GM12873 (cell line): Measurements from ENCODE around the gene KRTAP4-12.
"Not testable (repeated sequence)": the region's sequence is repeated elsewhere in the genome, so short reads cannot be mapped to it uniquely, and the experiment has no call there.

Source experiments
- TF ChIP-seq, protein P1 (sequence below): IDR thresholded peaks from 2 replicates; pipeline ENCODE4 v1.5.1; 2012; ENCODE audit warnings: low read depth, mild to moderate bottlenecking, moderate library complexity, low read length, control low read depth; ENCODE audit not compliant: insufficient read depth; ENCODE audit errors: missing control alignments

KRTAP4-12 gene

GRCh38 chr17:41118721-41119120 is 5.3 kb downstream of the KRTAP4-12 start:
- TF ChIP-seq, protein P1, sequence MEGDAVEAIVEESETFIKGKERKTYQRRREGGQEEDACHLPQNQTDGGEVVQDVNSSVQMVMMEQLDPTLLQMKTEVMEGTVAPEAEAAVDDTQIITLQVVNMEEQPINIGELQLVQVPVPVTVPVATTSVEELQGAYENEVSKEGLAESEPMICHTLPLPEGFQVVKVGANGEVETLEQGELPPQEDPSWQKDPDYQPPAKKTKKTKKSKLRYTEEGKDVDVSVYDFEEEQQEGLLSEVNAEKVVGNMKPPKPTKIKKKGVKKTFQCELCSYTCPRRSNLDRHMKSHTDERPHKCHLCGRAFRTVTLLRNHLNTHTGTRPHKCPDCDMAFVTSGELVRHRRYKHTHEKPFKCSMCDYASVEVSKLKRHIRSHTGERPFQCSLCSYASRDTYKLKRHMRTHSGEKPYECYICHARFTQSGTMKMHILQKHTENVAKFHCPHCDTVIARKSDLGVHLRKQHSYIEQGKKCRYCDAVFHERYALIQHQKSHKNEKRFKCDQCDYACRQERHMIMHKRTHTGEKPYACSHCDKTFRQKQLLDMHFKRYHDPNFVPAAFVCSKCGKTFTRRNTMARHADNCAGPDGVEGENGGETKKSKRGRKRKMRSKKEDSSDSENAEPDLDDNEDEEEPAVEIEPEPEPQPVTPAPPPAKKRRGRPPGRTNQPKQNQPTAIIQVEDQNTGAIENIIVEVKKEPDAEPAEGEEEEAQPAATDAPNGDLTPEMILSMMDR = no peak

GRCh38 chr17:41117846-41118386 is 6.1 kb downstream of the KRTAP4-12 start, which contains the start of gene KRTAP4-11:
TSS of gene KRTAP4-11 (minus strand) at chr17:41118373. CDS start at chr17:41118315, 58 bp downstream.
- TF ChIP-seq, protein P1 = not testable (repeated sequence)

GRCh38 chr17:41116297-41116696 is 7.7 kb downstream of the KRTAP4-12 start:
- TF ChIP-seq, protein P1 = no peak

DNA sequence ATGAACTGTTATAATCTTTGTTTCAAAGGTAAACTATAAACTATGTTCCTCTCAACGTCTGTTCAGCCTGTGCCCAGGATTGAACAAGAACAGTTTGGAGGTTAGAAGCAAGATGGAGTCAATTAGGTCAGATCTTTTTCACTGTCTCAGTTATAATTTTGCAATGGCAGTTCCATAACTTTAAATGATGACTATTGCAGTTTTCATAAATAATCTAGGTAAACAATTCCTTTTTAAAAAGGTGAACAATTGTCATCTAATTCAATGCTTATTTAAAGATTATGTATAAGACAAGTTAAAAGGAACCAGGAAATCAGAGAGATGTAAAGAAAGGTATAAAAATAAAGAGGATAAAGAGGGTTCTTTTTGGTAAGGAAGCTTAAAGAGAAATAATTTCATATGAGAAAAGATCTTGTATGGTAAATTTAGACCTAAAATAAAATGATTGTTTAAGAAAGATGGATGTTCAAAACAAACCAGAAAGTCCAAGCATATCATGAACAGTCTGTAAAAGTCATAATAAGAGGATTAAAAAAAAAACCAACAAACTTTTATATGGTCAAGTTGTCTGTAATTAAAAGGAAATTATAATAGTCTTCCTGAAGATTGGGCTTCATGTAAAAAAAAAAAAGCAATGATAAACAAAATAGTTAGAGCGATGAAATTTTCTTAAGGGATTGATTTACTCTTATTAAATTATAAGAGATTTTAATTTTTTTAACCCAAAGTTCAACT is 12.7 kb downstream of the KRTAP4-12 start:
- TF ChIP-seq, protein P1 = no peak

DNA sequence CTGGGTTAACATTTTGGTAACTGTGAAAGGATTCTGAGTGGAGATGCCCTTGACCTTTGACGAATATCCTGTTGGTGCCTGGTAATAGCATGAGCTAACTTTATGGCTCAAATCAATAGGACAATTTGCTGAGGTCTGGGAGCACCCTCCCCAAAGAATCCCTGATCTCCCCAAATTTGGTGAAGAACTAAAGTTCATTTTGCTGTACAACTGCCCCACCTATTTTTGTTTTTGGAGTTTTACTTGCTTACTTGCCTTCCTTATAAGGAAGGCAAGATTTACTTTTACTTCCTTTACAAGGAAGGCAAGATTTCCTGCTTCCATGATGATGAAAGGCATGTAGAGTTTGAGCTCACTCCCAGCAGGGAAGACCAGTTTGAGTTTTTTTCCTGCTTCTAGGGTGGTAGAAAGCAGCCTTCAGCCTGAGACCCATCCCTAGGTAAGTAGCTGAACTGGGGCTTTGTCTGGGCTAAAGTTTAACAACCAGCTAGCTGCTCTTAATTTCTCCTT is 16.0 kb downstream of the KRTAP4-12 start:
- TF ChIP-seq, protein P1 = no peak

GRCh38 chr17:41105347-41105746 is 18.6 kb downstream of the KRTAP4-12 start, which contains the start of gene KRTAP4-9:
TSS of gene KRTAP4-9 (plus strand) at chr17:41105389. CDS start at chr17:41105389, 0 bp downstream.
- TF ChIP-seq, protein P1 = not testable (repeated sequence)

DNA sequence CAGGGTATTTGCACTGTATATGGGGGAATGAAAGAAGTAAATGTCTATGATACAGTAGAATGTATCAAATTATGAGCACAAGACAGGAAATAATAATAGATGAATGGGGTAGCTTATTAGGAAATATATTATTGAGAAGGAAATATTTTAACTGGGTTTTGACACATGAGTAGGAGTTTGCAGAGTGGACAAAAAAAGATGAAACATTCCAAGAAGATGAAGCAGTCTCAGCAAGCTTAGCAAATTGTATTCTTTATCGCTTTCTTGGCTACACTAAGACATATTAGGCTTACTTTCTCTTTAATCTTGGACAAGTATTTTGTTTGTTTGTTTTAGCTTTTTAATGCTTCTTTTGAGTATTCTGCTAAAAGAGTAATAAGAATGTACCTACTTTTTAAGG is 20.1 kb downstream of the KRTAP4-12 start:
- TF ChIP-seq, protein P1 = no peak
